Kidney tubule cell (primary cell): ENCODE measurements around the gene TRMT61B.
A peak's percentile ranks its signal among the peaks of the same experiment; 100 is the strongest.

Source experiments
- DNase-seq: peaks from one replicate; pipeline ENCODE4 v3.0.0-alpha.2; 2018; ENCODE audit warnings: low spot score

TRMT61B gene

DNA sequence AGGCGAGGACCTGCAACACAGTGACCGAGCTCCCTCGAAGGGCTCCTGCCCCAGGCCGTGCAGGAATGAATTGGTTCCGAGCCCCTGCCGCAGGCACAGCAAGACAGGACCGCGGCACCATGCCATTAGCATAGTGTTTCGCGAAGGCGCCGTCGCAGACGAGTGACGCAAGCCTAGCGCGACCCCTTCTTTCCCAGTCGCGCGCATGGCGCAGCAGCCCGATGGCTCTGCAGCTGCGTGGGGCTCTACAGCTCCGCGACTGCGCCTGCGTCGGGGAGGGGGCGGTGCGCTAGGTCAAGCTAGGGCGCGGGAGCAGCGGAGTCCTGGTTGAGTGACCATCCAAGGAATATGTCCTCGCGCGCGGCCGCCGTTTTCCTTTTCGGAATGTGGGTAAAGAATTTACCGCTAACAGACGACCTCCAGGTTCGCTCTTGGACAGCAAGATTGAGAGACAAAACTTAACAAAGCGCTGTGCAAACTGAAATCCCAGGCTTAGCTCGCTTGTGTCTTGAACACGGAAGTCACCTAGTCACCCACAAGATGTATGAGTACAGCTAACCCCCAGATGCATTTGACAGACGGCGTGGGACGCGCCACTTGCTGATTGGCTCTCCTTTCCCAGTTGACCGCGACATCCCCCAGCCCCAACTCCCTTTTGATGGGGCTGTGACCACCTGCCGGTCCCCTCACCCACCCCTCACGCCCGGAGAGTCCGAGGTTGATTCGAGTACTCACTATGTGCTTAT, at the start of gene TRMT61B:
TSS of gene TRMT61B (minus strand) at position 164 of the 746 bp plus-strand sequence. CDS start at position 132, 32 bp downstream.
- DNase-seq: peak; percentile 96

DNA sequence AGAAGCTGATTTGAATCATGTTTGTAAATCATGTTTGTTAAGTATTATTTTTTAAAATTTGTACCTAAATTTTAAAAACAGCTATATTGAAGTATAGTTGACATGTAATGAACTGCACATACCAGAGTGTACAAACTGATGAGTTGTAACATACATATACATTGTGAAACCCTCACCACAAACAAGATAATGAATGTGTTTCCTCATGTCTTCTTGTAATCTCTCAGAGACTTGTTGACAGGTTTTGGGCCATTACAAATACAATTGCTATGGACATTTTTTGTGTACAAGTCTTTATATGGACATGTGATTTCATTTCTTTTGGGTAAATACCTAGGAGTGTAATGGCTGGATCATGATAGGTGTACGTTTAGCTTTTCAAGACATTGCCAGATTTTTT, 45.8 kb upstream of the TRMT61B start:
- no peak for DNase-seq

DNA sequence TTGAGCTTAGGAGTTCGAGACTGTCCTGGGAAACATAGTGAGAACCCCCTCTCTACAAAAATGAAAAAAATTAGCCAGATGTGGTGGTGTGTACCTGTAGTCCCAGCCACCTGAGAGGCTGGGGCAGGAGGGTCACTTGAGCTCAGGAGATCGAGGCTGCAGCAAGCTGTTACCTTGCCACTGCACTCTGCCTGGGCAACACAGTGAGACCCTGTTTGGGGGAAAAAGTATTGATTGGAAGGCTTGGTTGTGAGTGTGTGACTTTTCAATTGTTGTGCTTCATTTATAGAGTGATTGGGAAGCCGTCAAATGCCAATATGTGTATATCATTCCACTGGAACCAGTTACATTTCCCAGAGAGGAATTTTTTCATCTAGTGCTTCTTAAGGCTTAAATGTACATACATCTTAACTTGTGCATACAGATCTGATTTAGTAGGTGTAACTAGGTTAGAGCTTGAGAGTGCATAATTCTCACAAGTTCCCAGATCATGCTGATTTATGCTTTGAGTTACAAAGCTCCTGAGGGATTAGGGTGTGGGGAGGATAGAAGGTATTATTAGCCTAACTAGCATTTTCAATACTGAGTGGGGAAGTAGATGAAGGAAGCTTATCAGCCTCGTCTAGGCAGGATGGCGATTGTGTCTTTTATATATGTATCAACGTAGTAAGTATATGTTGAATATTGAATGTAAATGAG, 39.7 kb upstream of the TRMT61B start:
- DNase-seq: no peak

DNA sequence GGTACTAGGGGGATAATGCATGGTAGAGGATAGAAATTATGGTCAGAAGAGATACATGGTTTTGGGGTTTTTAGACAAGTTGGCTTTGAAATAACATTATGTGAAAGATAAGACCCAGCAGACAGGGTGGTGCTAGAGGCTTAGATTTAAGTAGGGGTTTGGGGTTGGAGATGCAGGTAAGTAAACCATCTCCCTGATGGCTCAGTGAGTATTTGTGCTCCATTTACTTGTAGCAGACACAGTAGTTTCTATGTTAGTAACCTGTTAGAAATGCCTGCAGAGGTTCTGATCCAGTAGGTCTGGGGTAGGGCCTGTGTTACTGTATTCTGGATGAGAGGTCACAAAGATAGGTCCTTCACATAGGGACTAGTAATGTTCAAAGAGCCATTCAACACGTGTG, 38.1 kb upstream of the TRMT61B start:
- no peak for DNase-seq

DNA sequence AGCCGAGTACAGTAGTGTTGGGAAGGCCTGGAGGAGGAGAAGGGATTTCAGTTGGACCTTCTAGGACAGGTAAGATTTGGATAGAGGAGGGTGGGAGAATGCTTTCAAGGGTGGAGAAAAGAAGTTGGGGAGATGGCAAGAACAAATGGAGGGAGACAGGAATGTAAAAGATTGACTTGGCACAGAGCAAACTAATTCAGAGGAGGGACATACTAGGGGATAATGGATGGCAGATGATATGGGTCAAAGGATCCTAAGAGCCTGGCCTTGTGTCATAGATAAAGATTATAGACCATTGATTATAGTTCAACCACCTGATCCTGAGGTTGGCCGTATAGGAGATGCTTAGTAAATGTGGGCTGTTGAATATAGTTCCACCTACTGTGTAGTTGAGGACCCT, 36.7 kb upstream of the TRMT61B start:
- DNase-seq: no peak

DNA sequence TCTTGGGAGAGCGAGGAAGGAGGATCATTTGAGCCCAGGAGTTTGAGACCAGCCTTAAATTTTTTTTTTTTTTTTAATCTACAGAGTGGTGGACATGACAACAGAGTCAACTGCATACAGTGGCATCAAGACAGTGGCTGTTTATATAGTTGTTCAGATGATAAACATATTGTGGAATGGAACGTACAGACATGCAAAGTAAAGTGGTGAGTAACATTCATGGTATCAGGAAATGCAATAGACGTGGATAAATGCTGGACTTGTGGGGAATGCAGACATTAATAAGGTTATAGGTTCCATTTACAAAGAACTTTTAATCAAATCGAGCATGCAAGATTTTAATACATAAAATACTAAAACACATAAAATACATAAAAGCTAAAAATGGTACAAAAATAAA, 36.3 kb upstream of the TRMT61B start:
- peak; percentile 25 for DNase-seq

DNA sequence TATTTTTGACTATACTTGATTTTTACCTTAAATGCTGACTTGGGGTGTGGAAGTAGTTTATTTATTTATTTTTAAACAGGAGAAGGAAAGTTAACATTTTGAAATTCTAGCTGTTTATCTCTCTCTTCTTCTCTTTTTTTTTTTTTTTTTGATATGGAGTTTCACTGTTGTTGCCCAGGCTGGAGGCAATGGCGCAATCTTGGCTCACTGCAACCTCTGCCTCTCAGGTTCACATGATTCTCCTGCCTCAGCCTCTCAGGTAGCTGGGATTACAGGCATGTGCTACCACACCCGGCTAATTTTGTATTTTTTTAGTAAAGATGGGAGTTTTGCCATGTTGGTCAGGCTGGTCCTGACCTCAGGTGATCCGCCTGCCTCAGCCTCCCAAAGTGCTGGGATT, 35.4 kb upstream of the TRMT61B start:
- DNase-seq: no peak

DNA sequence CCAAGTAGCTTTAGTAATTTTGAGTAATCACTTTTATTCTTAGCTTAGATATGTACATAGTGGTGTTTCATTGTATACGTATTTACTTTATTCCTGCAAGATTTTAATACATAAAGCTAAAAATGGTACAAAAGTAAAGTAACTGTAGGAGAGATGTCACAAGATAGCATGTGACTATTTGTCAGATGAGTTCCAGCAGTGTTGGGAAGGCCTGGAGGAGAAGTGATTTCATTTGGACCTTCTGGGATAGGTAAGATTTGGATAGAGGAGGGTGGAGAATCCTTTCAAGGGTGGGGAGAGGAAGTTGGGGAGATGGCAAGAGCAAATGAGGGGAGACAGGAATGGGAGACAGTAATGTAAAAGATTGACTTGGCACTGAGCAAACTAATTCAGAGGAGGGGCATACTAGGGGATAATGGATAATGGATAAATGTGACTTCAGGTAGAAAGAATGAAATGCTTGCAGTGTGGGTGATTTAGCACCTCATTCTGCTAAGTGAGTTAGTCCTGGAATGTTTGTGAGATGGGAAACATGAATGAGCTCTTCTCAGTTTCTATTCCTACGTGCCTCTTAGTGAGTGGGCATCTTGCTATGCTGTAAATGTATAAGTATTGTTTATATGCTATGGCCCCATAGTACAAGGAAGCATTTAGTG, 34.8 kb upstream of the TRMT61B start:
- DNase-seq: peak; percentile 84

DNA sequence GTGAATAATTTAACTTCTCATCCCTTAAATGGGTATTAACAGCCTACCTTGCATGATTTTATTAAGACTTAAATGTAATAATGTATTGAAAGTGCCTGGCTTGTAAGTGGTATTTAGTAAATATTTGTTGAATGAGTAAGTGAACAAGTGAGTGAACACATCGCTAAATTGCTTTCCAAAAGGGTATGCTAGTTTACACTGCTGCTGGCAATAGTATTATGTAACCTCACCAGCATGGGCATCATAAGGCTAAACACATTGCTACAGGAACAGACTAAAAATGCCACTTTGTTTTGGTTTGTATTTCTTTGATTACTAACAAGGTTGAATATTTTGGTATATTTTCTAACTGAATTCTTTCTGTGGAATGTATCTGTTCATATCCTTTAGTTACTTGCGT, 34.2 kb upstream of the TRMT61B start:
- peak; percentile 67 for DNase-seq

DNA sequence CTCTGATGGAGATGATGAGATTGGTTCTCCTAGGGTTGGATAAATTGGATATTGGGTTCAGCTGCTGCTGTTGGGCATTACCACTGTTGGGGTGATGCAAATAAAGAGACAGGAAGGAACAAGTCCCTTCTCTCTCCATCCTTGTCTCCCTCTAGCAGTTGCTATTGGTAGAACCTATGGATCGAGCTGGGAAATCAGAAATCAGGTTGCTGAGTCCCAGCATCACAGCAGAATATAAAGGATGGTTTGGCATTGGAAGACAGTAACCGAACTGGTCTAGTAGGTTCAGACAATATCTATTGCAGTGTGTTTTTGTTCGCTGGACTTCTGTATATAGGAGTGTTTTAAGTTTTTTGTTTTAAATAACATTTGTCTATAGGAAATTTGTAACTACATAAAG, 32.5 kb upstream of the TRMT61B start:
- no peak for DNase-seq

DNA sequence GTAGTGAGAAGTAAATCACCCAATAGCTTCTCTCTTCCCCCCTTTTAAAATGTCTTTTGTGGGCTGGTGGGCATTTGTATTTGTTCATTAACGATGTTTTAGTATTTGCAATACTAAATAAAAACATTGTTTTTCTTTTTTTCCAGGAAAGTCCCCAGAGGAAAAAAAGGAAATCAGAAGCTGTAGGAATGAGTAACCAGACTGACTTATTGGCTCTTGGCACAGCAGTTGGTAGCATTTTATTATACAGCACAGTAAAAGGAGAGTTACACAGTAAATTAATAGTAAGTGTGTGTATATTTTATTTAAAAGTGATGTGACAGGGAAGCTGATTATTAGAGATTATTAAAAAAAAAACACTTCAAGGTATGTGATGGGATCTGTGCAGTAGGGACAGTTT, 31.7 kb upstream of the TRMT61B start:
- no peak for DNase-seq

DNA sequence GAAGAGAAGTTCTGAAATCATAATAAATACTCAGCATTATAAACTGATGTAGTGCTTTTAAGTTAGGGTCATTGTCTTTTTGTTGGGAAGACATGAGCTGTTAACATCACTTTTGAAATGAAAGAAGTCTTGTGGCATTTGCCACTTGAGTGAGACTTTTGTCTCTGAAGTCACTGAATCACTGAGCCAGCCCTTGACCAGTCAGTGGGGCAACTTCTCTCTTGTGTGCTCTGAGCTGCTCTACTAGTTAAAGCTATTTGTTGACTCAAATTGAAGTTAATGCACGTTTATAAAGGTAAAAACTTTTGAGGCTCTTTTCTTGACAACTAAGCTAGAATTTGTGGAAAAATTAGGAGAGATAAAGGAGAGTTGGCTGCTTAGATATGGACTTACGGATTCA, 31.1 kb upstream of the TRMT61B start:
- DNase-seq: peak; percentile 39

DNA sequence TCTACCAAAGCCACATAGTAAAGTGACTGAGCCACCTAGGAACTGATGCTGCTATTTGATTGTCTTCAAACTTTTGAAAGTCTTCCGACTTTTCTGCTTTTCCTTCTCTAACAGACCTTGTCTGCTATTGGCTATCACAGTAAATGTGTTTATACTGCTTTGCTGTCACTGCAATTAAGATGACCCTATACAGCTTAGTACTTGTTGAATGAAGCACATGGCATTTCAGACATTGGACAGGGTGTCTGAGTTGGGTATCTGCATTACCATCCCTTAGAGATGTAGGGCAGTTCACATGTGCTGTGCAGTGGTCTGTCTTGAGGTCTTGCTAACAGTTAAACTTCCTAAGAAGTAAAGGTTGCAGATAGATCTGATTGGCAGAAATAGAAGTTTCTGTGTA, 27.9 kb upstream of the TRMT61B start:
- no peak for DNase-seq

DNA sequence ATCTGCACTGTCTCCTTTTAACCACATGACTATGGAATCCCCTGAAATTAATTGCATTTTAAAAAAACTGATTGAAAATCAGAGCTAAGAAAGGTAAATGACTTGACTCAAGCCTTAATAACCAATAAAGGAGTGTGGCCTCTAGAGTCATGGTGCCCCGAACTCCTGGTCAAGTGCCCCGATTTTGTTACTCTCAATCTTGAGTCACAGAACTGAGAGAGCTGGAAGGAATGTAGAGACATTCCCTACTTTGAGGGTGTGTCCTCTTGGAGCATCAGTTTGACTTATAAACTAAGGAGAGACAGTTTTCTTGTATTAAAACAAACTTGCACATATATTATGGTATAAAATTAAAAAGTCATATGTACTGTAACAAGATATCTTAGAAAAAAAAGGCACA, 26.8 kb upstream of the TRMT61B start:
- peak; percentile 69 for DNase-seq

DNA sequence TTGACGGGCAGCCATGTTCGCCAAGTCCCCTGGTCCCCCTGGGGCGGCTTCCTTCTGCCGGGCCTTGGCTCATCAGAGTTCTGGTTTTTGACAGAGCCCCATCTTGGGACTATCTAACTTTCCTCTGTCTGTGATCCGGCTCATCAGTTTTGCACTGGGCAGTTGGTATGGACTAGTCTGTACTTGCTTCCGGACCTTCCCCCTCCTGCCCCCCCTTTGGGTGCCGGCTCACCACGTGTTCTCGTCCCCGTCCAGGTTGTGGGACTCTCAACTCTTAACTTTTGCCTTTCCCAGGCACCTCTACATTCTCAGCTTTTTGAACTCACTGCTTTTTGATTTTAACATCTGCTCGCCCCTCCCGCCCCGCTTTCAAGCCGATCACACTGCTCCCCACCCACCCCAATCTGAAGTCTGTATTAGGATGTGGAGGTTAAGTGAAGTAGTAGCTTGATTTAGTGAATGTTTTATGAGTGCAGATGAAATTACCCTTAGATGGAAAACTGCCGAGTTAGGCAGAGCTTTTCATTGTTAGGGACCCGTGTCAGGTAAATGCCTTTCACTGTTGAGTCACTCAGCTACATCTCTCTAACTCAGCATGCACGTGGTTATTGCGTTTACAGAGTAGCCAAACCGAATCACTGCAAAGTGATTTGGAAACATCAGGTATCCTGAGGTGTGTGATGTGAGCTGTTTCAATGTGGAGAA, 25.2 kb upstream of the TRMT61B start:
- DNase-seq: peak; percentile 79

DNA sequence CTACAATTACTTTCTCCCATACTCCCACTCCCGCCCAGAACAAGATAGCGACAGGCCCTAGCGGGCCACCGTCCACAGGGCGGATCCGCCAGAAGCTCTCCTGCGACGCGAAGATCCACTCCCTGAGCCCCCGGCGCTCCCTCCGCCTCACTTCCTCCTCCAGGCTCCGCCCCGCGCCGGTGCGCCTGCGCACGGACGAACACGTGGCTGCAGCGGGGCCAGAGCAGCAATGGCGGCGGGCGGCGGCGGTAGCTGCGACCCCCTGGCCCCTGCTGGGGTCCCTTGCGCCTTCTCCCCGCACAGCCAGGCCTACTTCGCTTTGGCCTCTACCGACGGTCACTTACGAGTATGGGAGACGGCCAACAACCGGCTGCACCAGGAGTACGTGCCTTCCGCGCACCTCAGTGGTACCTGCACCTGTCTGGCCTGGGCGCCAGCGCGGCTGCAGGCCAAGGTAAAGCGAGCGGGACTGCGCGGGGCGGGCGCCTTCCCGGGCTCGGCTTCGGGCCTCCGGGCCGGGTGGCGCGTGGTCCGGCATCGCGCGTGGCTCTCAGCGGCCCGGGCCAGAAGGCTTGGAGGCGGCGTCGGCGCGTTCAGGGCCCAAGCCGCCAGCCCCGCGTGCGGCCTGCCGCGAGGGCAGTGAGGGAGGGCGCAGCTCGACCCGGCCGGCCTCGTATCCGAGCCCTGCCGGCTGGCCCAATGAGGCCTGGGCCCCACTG, 24.5 kb upstream of the TRMT61B start, which contains the start of gene WDR43:
TSS of gene WDR43 (plus strand) at position 198 of the 719 bp plus-strand sequence. CDS start at position 230, 32 bp downstream.
- DNase-seq: peak; percentile 99

DNA sequence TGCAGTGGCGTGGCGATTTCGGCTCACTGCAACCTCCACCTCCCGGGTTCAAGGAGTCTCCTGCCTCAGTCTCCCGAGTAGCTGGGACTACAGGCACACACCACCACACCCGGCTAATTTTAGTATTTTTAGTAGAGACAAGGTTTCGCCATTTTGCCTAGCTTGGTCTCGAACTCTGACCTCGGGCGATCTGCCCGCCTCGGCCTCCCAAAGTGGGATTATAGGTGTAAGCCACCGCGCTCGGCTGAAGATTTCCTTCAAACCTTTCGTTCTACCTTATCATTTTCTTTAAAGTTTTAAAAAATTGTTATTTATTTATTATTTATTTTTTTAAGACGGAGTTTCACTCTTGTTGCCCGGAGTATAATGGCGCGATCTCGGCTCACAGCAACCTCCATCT, 23.4 kb upstream of the TRMT61B start:
- no peak for DNase-seq

DNA sequence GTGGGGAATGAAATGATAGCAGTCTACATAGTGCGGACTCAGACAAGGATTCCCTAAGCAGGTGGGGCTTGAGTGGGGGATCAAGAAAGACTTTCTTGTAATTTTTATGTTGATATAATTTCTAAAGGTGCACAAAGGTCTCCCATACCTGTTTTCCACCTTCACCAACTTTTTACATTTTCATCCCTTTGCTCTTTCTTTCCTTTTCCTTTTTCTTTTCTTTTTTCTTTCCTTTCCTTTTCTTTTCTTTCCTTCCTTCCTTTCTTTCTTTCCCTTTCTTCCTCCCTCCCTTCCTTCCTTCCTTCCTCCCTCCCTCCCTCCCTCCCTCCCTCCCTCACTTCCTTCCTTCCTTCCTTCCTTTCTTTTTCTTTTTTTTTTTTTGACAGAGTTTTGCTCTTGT, 10.1 kb upstream of the TRMT61B start:
- DNase-seq: no peak

DNA sequence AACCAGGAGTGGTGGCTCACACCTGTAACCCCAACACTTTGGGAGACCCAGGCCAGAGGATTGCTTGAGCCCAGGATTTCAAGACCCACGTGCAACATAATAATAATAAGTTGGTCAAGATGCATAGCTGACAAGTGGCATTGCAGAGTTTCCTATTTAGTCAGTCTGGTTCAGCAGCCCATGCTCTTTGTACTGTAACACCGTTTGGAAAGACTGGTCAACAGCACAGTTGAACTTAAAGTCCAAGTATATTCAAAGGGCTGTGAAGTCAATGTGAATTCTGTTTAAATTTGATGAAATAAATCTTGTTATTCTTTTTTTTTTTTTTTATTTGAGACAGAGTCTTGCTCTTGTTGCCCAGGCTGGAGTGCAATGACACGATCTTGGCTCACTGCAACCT, 1.5 kb upstream of the TRMT61B start:
- no peak for DNase-seq

DNA sequence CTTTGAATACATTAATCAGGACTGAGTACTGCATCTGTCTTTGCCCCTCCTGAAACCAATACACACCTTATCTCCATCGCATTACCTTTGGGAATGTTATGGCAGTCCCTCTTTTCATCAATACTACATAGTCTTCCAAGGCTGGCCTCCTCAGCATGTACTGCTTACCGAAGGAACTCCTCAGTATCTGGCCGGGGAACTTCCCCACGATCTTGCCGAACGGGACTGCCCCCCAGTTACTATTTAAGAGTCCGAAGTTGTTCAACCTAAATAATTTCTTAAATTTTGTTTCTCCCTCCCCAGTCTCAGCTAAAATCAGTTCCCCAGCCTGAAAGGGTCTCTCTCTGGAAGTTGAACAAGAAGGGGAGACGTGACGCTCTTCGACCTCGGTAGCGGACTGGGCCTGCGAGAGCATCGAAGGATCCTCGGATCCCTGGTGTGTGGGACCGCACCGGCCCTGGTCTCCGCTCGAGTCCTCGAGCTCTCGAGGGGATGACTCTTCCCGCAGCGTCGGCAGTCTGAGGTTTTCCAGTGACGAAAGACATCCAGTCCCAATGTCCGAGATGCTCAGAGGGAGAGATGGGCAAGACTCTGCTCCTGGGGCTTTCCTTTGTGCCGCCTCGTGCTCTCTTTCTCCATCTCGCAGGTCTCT, 489 bp downstream of the TRMT61B start:
- no peak for DNase-seq

DNA sequence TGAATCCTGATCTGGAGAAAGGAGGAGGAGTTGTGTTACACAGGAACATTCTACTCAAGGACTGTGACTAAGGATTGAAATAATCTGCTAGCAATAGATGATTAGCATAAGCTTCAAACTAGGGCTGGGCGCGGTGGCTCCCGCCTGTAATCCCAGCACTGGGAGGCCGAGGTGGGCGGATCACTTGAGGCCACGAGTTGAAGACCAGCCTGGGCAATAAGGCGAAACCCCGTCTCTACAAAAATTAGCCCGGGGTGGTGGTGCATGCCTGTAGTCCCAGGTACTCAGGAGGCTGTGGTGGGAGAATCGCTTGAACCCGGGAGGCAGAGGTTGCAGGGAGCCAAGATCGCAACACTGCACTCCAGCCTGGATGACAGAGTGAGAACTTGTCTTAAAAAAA, 1.5 kb downstream of the TRMT61B start:
- no peak for DNase-seq
